K562 (cell line): ENCODE measurements around the gene CRACR2B. TPM values are rescaled to one million over a fixed set of nuclear protein-coding genes. Genes with fewer than 3 reads are reported as not detected.
A peak's percentile ranks its signal among the peaks of the same experiment; 100 is the strongest.

ENCODE experiments used
- CHD1 ChIP-seq: fragments of 200-600 bp; sonication (generic); IDR thresholded peaks from one replicate; pipeline ENCODE4 v1.6.1; 2012; ENCODE audit warnings: mild to moderate bottlenecking, moderate library complexity, low read length, inconsistent platforms
- CREB3L1 ChIP-seq: fragments of 450-650 bp; IDR thresholded peaks from 2 replicates; pipeline ENCODE4 v1.6.1; 2014; ENCODE audit warnings: low read depth, mild to moderate bottlenecking, moderate library complexity, borderline replicate concordance
- GATAD2A ChIP-seq: fragments of 450-650 bp; IDR thresholded peaks from 2 replicates; pipeline ENCODE4 v1.6.1; 2017
- HBP1 ChIP-seq: fragments of 450-650 bp; formaldehyde crosslinking; IDR thresholded peaks from 2 replicates; pipeline ENCODE4 v1.4.0; 2022; ENCODE audit warnings: missing genetic modification characterization
- HMGN3 ChIP-seq: IDR thresholded peaks from 2 replicates; pipeline ENCODE4 v1.6.1; 2011; ENCODE audit warnings: borderline replicate concordance, low read depth, mild to moderate bottlenecking, mixed read lengths, low read length; ENCODE audit not compliant: insufficient read length; ENCODE audit errors: extremely low read depth
- IRF1 ChIP-seq: sonication (generic); formaldehyde crosslinking; IDR thresholded peaks from 2 replicates; pipeline ENCODE4 v1.8.0; 2022; ENCODE audit warnings: missing genetic modification reagents, mild to moderate bottlenecking, borderline replicate concordance
- IRF9 ChIP-seq: fragments of 450-650 bp; IDR thresholded peaks from 2 replicates; pipeline ENCODE4 v1.6.1; 2016; ENCODE audit warnings: missing biosample characterization, missing genetic modification characterization
- MAFK ChIP-seq: IDR thresholded peaks from 2 replicates; pipeline ENCODE4 v1.6.1; 2011; ENCODE audit warnings: low read length, improper control_type of control experiment
- MITF ChIP-seq: IDR thresholded peaks from 2 replicates; pipeline ENCODE4 v1.6.1; 2014; ENCODE audit warnings: antibody characterized with exemption
- MTA1 ChIP-seq: fragments of 450-650 bp; IDR thresholded peaks from 2 replicates; pipeline ENCODE4 v1.6.1; 2017; ENCODE audit warnings: borderline replicate concordance
- NUFIP1 ChIP-seq: fragments of 450-650 bp; IDR thresholded peaks from 2 replicates; pipeline ENCODE4 v1.6.1; 2018; ENCODE audit not compliant: partially characterized antibody
- SOX6 ChIP-seq: fragments of 450-650 bp; IDR thresholded peaks from 2 replicates; pipeline ENCODE4 v1.6.1; 2014; ENCODE audit warnings: mild to moderate bottlenecking
- TAF7 ChIP-seq: fragments of 450-650 bp; IDR thresholded peaks from 2 replicates; pipeline ENCODE4 v1.6.1; 2016; ENCODE audit warnings: missing genetic modification characterization, missing compliant biosample characterization
- TBP ChIP-seq: optimal IDR thresholded peaks from 2 replicates; pipeline ENCODE3; 2011; ENCODE audit warnings: low read depth, low read length, improper control_type of control experiment
- TCF7L2 ChIP-seq: fragments of 150-350 bp; IDR thresholded peaks from 2 replicates; pipeline ENCODE4 v1.6.1; 2016; ENCODE audit warnings: low read depth, mild to moderate bottlenecking, low read length, moderate library complexity
- ZBTB2 ChIP-seq: fragments of 450-650 bp; IDR thresholded peaks from 2 replicates; pipeline ENCODE4 v1.6.1; 2016; ENCODE audit warnings: antibody characterized with exemption
- ZNF586 ChIP-seq: fragments of 450-650 bp; formaldehyde crosslinking; conservative IDR thresholded peaks from 2 replicates; pipeline ENCODE4 v1.4.0; 2020; ENCODE audit warnings: mild to moderate bottlenecking, moderate library complexity
- ZNF707 ChIP-seq: fragments of 250-450 bp; sonication (Bioruptor Pico); conservative IDR thresholded peaks from 2 replicates; pipeline ENCODE4 v1.8.0; 2022; ENCODE audit warnings: inconsistent platforms, mild to moderate bottlenecking, moderate library complexity
- polyA plus RNA-seq, 8 experiments: library from polyadenylated mRNA; depleted of rRNA in 4 of 8; stranded (reverse) in 5 of 8; unstranded in 3 of 8; fragments of >200 nt; fragmentation: Nextera tagmentation in 2 of 8; fragmentation: Illumina TruSeq in 1 of 8; extraction: Ambion mirVana in 2 of 8; extraction: Trizol in 1 of 8; gene quantifications; 2 replicates each; pipeline versions ENCODE4 v1.2.1 to v1.2.3, GENCODE V29; 2011 to 2014; ENCODE audit warnings: inconsistent platforms in 1 of 8, missing spikeins in 1 of 8
- total RNA-seq, 7 experiments: library from RNA; depleted of rRNA in 6 of 7; stranded (reverse); fragments of >200 nt in 6 of 7; fragmentation: Illumina TruSeq in 2 of 7; extraction: Trizol in 2 of 7; gene quantifications; 2 replicates each; pipeline versions ENCODE4 v1.2.1 to v1.2.3, GENCODE V29; 2011 to 2021; ENCODE audit warnings: low replicate concordance in 1 of 7

The CRACR2B gene
- total and polyA plus RNA-seq, 9 of the 15 experiments (the other 6 are each of a cell fraction or from before 2014, with no cell fraction given) = 0.10 to 51.0 (median 6.0) TPM

- TF ChIP-seq CHD1 (no peak), CREB3L1 (peak; percentile 67; the same call in 1 of the 2 replicates), MITF (no peak), GATAD2A (no peak), HMGN3 (peak; percentile 62), ZNF707 (CRISPR knock-in tag) (no peak), TCF7L2 (no peak), ZBTB2 (0 out of 2 replicates have a peak, but pooled peaks have one; percentile 36), ZNF586 (CRISPR knock-in tag) (no peak), HBP1 (CRISPR knock-in tag) (no peak), MAFK (no peak), NUFIP1 (no peak), SOX6 (0 out of 2 replicates have a peak, but pooled peaks have one; percentile 14), TAF7 (tag) (0 out of 2 replicates have a peak, but pooled peaks have one; percentile 8), MTA1 (no peak), IRF1 (no peak), IRF9 (no peak), TBP (no peak)
Measured at GRCh38 chr11:827146-827896, 398 bp upstream of the CRACR2B start (continued).
